GM19238 (cell line): ENCODE measurements around the gene KRTAP22-1.

Experiments
- DNase-seq: peaks from one replicate; pipeline ENCODE4 v3.0.0; 2011; ENCODE audit warnings: low spot score; ENCODE audit not compliant: insufficient read length

Gene KRTAP22-1

DNA sequence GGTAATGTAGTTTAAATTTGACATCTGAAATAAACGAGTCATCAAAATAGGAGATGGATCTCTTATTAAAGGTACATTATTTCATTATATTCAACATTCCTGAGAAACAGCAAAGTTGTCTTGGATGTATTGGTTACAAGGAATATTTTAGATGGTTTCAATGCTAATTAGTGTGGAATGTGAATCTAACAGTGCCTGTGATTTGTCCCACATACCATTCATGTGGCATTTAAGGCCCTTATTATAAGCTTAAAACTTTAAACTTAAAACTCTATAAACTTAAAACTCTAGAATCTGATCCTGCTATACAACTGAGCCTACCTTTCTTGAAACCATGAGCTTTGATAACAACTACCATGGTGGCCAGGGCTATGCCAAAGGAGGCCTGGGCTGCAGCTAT lies at the start of gene KRTAP22-1:
KRTAP22-1 (plus strand) TSS at position 301 of the 400 bp plus-strand sequence.
- DNase-seq: no peak

GRCh38 chr21:30552782-30553181 lies 48.1 kb upstream of the KRTAP22-1 start:
- DNase-seq: no peak

GRCh38 chr21:30555095-30555494 lies 45.8 kb upstream of the KRTAP22-1 start:
- DNase-seq: no peak

DNA sequence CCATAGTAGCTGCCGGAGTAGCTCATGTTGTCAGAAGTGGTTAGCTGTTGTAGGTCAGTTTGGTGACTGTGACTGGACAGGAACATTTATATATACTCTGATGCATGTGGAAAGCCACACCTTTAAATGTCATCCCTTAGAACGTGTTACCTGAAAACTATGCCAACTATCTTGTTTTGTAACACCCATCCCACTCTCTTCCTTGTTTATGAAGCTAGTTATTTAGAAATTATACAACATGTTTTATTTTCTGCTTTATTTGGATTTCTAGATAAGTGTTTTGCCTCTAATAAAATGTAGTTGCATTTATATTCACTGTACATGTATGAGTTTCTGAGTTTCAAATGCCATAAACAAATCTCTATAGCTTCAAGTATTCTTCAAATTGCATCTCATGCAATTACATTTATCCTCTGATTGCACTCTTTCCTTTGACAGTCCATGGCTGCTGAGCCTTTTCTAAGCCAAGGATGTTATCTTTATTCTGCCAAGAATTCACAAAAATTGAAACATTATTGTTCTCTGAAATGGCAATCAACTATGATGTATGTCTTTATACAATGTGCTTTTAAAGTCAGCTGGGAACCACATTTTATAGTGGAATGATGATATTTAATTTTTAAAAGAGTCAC lies 39.5 kb upstream of the KRTAP22-1 start, which contains the start of gene KRTAP19-7:
KRTAP19-7 (minus strand) TSS at position 51 of the 632 bp plus-strand sequence; CDS start at position 26, 25 bp downstream.
- DNase-seq: no peak

DNA sequence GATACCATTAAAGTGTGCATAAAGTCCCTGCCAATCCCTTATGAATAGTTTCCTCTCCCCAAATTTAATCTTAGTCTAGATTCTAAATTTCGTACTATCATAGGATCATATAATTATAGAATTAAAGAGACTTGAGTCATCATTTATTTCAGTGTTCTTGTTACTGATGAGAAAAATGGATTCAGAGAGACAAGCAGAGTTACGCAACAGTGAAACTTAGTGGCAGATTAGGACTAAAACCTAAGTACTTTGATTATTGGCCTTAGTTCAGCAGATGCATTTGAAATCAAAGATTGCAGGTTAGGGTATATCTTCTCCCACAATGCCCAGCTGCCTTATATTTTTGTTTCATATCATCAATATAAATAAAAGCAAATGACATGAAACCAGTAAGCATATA lies 38.9 kb upstream of the KRTAP22-1 start:
- no peak for DNase-seq

GRCh38 chr21:30563072-30563471 lies 37.8 kb upstream of the KRTAP22-1 start:
- no peak for DNase-seq

DNA sequence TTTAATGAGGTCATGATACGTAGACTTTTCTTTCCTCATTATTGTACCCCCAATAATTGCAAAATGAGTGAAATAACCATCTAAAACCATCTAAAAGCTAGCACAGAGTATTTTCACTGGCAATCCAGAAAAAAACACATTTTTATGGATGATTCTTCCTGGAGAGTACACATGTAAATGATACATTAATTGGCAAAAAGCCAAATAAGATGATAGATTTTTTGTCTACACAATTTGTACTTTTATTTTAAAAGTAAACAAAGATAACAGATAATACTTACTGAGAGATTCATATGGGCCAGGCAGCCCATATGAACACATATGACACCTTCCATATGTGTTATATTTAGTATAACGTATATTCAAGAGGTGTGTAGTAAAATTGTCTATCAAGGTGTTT lies 37.3 kb upstream of the KRTAP22-1 start:
- DNase-seq: no peak

- DNase-seq: no peak
Observed at GRCh38 chr21:30567617-30568016, 33.3 kb upstream of the KRTAP22-1 start.

DNA sequence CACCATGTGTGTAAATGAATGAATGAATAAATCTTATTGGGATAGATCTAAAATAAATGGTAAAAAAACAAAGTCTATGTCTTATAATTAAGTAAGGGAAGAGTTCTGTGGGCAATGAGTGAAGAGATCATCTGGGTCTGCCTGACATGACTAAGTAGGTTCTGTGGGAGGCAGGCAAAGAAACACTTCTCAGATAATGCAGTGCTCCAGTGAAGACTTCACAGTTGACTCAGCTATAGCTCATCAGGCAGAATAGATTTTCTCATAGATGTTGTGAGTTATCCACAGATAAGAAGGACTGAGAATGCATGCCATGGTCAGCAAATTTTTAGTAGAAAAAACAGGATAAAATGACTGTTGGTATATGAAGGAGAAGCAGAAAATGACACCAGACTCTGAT lies 23.1 kb upstream of the KRTAP22-1 start:
- DNase-seq: no peak

DNA sequence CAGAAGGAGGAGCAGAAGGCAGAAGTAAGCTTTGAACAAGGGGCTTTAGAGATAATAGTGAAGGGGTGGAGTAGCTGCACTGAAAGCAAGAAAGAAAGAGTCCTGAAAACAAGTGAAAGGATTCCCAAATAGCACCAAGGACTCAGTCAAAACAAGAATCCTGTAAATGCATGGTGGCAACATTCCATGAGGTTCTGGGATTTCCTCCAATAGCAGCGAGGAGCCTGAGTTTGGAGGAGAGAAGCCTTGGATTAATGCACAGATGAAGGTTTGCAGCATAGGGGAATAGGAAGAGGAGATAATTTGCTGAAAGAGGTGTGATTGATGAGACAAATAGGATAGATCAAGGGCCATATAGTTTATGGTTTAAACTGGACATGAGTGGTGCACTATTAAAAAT lies 21.5 kb upstream of the KRTAP22-1 start:
- DNase-seq: no peak

GRCh38 chr21:30580132-30580531 lies 20.8 kb upstream of the KRTAP22-1 start:
- DNase-seq: no peak

- no peak for DNase-seq
Observed at GRCh38 chr21:30582870-30583269, 18.0 kb upstream of the KRTAP22-1 start.

- no peak for DNase-seq
Observed at GRCh38 chr21:30590297-30590696, 10.6 kb upstream of the KRTAP22-1 start, which contains the start of gene KRTAP22-2. Gene KRTAP22-2 (minus strand): TSS chr21:30590397.

DNA sequence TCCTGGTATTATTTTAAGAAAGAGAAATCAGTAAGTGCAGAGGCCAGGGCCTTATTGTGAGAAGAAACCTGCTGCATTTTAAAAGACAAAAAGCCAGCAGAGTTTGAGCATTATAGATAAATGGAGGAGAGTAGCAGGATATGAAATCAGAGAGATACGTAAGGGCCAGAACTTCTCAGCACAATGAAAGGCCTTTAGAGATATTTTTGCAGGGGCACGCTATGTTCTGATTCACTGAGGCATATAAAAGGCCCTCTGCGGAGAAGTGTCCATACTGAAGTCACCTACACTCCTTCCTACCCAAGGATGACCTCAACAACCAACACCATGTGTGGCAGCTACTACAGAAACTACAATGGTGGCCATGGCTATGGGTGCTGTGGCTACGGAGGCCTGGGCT lies 8.7 kb upstream of the KRTAP22-1 start, which contains the start of gene KRTAP6-3:
KRTAP6-3 (plus strand) TSS at position 301 of the 400 bp plus-strand sequence; CDS start at position 307, 6 bp downstream.
- DNase-seq: no peak

GRCh38 chr21:30598802-30599201 lies 2.1 kb upstream of the KRTAP22-1 start, which contains the start of gene KRTAP6-2:
Gene KRTAP6-2 (minus strand): TSS chr21:30598902. CDS start chr21:30598874, 28 bp downstream.
- DNase-seq: no peak

DNA sequence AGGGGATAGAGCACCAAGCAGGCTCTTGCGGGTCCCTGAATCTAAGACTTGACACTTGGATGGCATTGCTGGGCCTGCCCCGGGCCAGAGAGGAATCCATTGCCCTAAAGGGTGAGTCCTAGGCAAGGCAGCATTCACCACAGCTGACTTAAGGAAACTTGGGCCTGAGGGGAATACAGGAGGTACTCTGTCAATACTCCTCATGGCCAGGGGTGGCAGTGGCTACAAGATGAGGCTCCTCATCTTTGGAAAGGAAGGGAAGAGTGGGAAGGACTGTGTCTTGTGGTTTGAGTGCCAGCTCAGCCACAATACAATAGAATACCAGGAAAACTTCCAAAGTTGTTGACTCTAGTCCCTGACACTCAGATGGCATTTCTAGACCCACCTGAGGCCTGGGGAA lies 5.1 kb downstream of the KRTAP22-1 start:
- DNase-seq: no peak

DNA sequence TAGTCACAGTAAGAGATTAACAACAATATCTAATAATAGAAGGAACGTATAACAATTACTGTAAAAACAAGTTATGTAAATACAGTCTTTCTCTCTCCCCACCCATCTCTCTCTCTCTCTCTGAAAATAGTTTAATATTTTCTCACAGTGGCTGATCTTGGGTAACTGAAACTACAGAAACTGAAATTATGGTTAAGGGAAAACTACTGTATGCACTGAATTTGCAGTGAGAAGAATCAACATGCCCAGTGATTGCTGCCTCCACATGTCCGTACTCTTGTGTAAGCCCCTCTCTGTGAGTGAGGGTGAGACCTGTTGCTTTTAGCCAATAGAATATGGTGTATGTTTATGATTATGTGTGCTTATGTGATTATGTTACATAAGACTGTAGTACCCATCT lies 11.2 kb downstream of the KRTAP22-1 start:
- no peak for DNase-seq

DNA sequence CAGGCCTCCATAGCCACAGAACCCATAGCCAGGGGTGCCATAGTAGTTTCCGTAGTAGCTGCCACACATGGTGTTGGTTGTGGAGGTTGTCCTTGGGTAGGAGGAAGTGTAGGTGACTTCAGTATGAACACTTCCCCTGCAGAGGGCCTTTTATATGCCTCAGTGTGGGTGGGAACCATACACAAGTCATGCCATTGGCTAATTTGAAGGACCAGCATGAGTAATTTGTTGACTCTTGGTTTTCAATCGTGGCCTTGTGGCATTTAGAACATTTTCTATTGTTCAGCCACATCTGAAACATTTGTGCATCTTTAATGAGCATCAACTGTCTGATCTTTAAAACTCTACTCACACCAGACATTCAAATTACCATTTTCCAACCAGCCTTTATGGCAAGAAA lies 12.9 kb downstream of the KRTAP22-1 start, which contains the start of gene KRTAP6-1:
KRTAP6-1 (minus strand) TSS at position 95 of the 400 bp plus-strand sequence; CDS start at position 69, 26 bp downstream.
- DNase-seq: no peak

DNA sequence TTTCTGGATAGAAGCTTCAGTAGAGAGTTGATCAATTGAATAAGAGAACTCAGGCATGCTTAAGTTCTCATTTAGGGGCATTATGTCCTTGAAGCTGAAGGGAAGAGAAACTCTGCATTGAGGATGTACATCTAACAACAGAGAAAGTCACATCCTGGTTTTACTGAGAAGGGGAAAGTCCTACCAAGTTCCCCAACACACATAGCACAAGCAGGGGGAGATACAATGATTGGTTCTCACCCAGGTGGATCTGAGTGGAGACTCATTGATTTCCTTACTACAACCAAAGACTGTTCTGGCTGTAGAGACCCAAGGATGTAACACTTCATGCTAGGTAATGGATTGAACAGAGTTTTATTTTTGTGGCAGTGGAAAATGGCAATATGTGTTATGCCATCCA lies 14.3 kb downstream of the KRTAP22-1 start:
- DNase-seq: no peak

DNA sequence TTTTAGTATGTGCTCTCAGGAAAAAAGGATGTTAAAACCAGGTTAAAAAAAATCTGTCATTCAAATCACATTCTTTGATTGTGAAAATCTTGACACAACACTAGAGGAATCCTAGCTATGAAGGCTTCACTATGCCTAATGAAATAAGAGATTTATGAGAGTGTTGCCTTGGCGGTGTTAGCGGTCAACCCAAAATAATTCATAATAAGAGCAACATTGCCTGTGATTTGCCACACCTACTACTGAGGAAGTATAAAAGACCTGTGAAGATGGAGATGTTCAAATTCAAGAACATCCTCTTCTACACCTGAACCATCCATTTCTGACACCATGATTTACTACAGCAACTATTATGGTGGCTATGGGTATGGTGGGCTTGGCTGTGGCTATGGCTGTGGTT lies 15.2 kb downstream of the KRTAP22-1 start, which contains the start of gene KRTAP20-1:
KRTAP20-1 (plus strand) TSS at position 301 of the 400 bp plus-strand sequence; CDS start at position 331, 30 bp downstream.
- no peak for DNase-seq

DNA sequence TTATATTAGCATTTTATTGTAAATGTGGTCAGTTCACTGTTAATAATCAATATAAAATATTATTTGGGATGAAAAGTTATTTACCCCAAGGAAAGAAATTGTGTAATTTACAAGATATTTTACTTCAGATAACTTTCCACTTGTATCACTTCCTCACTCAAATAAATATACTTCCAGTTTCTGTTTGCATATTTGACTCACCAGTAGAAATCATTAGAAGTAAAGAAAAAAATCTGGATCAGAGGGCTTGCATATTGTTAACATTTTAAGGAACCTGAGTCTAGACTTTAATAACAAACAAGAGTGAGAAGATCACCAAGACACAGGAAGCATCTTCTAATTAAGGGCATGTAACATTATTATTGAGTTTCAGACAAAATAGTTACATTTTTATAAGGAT lies 19.2 kb downstream of the KRTAP22-1 start:
- no peak for DNase-seq

- no peak for DNase-seq
Observed at GRCh38 chr21:30620522-30620921, 19.6 kb downstream of the KRTAP22-1 start, which contains the start of gene KRTAP20-4. Gene KRTAP20-4 (plus strand): TSS chr21:30620627.

- no peak for DNase-seq
Observed at GRCh38 chr21:30623362-30623761, 22.5 kb downstream of the KRTAP22-1 start.
